OCI-LY1 (cell line): ENCODE measurements around the gene GALNTL6.

Experiments used
- H2AFZ ChIP-seq: fragments of 200-600 bp; sonication (generic), shearing (Covaris generic); 2 replicates; pipeline ENCODE4 v1.6.0; 2014; ENCODE audit warnings: antibody characterized with exemption, mild to moderate bottlenecking, low read length
- H3F3A ChIP-seq: fragments of 200-600 bp; sonication (generic), shearing (Covaris generic); 2 replicates; pipeline ENCODE4 v1.6.0; 2014; ENCODE audit warnings: mild to moderate bottlenecking, antibody characterized with exemption, low read length, moderate library complexity; ENCODE audit not compliant: insufficient read depth
- H3K27ac ChIP-seq: fragments of 200-600 bp; sonication (generic); 2 replicates; pipeline ENCODE4 v1.5.1; 2014; ENCODE audit warnings: low read length, mixed run types, mild to moderate bottlenecking, low read depth; ENCODE audit not compliant: poor library complexity, severe bottlenecking
- H3K27me3 ChIP-seq: fragments of 200-600 bp; sonication (generic); 2 replicates; pipeline ENCODE4 v1.6.0; 2014; ENCODE audit warnings: antibody characterized with exemption, mild to moderate bottlenecking, low read length, moderate library complexity; ENCODE audit not compliant: insufficient read depth
- H3K36me3 ChIP-seq: fragments of 200-600 bp; sonication (generic); 2 replicates; pipeline ENCODE4 v1.6.1; 2014; ENCODE audit warnings: mild to moderate bottlenecking, antibody characterized with exemption, low read length, moderate library complexity, mixed read lengths; ENCODE audit not compliant: insufficient read depth
- H3K4me1 ChIP-seq: fragments of 200-600 bp; sonication (generic); 2 replicates; pipeline ENCODE4 v1.5.1; 2014; ENCODE audit warnings: mild to moderate bottlenecking, low read length, moderate library complexity; ENCODE audit not compliant: insufficient read depth, severe bottlenecking
- H3K4me2 ChIP-seq: fragments of 200-600 bp; sonication (generic), shearing (Covaris generic); 2 replicates; pipeline ENCODE4 v1.6.1; 2014; ENCODE audit warnings: low read length
- H3K4me3 ChIP-seq: fragments of 200-600 bp; sonication (generic); 2 replicates; pipeline ENCODE4 v1.5.1; 2014; ENCODE audit warnings: low read length, low read depth, mild to moderate bottlenecking, mixed read lengths; ENCODE audit not compliant: poor library complexity, severe bottlenecking
- H3K79me2 ChIP-seq: fragments of 200-600 bp; shearing (Covaris generic); 2 replicates; pipeline ENCODE4 v1.6.1; 2016; ENCODE audit warnings: mixed run types, low read length, mixed read lengths; ENCODE audit not compliant: insufficient read depth
- H3K9ac ChIP-seq: fragments of 200-600 bp; sonication (generic), shearing (Covaris generic); 2 replicates; pipeline ENCODE4 v1.6.1; 2014; ENCODE audit warnings: mild to moderate bottlenecking, low read length, mixed read lengths
- H3K9me2 ChIP-seq: fragments of 200-600 bp; sonication (generic), shearing (Covaris generic); 2 replicates; pipeline ENCODE4 v1.6.1; 2014; ENCODE audit warnings: low read depth, mild to moderate bottlenecking, low read length, mixed read lengths
- H3K9me3 ChIP-seq: fragments of 200-600 bp; shearing (Covaris generic); 2 replicates; pipeline ENCODE4 v1.6.1; 2014; ENCODE audit warnings: low read length, mixed read lengths
- H4K20me1 ChIP-seq: fragments of 200-600 bp; sonication (generic), shearing (Covaris generic); 2 replicates; pipeline ENCODE4 v1.6.0; 2016; ENCODE audit warnings: mild to moderate bottlenecking, low read length; ENCODE audit not compliant: insufficient read depth
- EZH2 ChIP-seq: fragments of 200-600 bp; sonication (generic), shearing (Covaris generic); IDR thresholded peaks from 2 replicates; pipeline ENCODE4 v1.8.0; 2017; ENCODE audit warnings: borderline replicate concordance, mixed run types, mild to moderate bottlenecking, antibody characterized with exemption, low read length, moderate library complexity, mixed read lengths
- TF ChIP-seq, protein P1 (sequence below): fragments of 200-600 bp; sonication (generic), shearing (Covaris generic); IDR thresholded peaks from 2 replicates; pipeline ENCODE4 v1.5.1; 2017; ENCODE audit warnings: mild to moderate bottlenecking, antibody characterized with exemption, low read length, moderate library complexity, mixed read lengths

The GALNTL6 gene

DNA sequence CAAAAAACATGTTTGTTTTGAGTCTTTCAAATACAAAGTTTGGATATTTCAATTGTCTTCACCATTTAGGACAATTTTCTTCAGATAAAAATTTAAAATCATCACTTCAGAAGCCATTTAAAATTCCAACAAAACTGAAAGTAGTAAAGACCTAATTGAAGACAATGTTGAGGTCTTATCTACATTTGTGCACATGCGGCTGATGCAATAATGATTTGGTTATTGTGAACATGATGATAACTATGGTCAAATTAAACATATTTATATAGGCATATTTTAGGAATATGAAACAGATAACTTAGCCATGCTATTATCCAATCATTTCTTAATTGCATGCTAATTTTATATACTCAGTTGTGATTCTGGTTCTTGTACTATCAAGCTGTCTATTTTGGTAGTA, 407.5 kb downstream of the GALNTL6 start:
- H3K27me3 ChIP-seq, result no peaks in the 10 kb centered on the region
- no peak overlapping the region for H3K27ac ChIP-seq
- H4K20me1 ChIP-seq, result no peaks in the 10 kb centered on the region
- H3K79me2 ChIP-seq, result no peaks in the 10 kb centered on the region
- H3F3A ChIP-seq, result no peaks in the 10 kb centered on the region
- no peaks in the 10 kb centered on the region for H3K9me3 ChIP-seq
- no peaks in the 10 kb centered on the region for H3K9me2 ChIP-seq
- TF ChIP-seq, protein P1, sequence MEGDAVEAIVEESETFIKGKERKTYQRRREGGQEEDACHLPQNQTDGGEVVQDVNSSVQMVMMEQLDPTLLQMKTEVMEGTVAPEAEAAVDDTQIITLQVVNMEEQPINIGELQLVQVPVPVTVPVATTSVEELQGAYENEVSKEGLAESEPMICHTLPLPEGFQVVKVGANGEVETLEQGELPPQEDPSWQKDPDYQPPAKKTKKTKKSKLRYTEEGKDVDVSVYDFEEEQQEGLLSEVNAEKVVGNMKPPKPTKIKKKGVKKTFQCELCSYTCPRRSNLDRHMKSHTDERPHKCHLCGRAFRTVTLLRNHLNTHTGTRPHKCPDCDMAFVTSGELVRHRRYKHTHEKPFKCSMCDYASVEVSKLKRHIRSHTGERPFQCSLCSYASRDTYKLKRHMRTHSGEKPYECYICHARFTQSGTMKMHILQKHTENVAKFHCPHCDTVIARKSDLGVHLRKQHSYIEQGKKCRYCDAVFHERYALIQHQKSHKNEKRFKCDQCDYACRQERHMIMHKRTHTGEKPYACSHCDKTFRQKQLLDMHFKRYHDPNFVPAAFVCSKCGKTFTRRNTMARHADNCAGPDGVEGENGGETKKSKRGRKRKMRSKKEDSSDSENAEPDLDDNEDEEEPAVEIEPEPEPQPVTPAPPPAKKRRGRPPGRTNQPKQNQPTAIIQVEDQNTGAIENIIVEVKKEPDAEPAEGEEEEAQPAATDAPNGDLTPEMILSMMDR, result no peak
- TF ChIP-seq EZH2, result no peak
- H3K4me2 ChIP-seq, result no peak overlapping the region
- H3K36me3 ChIP-seq, result no peaks in the 10 kb centered on the region
- no peaks in the 10 kb centered on the region for H3K4me1 ChIP-seq
- no peak overlapping the region for H3K4me3 ChIP-seq
- no peak overlapping the region for H3K9ac ChIP-seq
- no peak overlapping the region for H2AFZ ChIP-seq

DNA sequence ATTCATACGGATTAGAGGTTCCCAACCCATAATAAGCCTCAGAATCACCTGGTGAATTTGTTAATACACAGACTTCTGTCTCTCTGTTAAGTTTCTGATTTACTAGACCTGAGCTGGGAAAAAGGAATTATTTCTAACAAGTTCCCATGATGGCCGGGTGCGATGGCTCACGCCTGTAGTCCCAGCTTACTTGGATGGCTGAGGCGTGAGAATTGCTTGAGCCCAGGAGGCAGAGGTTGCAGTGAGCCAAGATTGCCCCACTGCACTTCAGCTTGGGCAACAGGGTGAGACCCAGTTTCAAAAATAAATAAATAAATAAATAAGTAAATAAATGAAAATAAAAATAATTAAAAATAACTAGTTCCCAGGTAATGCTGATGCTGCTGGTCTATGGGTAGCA, 412.3 kb downstream of the GALNTL6 start:
- Histone ChIP-seq H2AFZ (no peak overlapping the region), H4K20me1 (no peaks in the 10 kb centered on the region), H3K27ac (no peak overlapping the region), H3K27me3 (no peaks in the 10 kb centered on the region), H3K79me2 (no peaks in the 10 kb centered on the region), H3K9ac (no peak overlapping the region), H3K9me3 (no peaks in the 10 kb centered on the region), H3F3A (no peaks in the 10 kb centered on the region), H3K4me3 (no peak overlapping the region), H3K4me1 (no peaks in the 10 kb centered on the region), H3K9me2 (no peaks in the 10 kb centered on the region), H3K36me3 (no peaks in the 10 kb centered on the region), H3K4me2 (no peak overlapping the region)
- TF ChIP-seq, protein P1, result no peak
- no peak for TF ChIP-seq EZH2

DNA sequence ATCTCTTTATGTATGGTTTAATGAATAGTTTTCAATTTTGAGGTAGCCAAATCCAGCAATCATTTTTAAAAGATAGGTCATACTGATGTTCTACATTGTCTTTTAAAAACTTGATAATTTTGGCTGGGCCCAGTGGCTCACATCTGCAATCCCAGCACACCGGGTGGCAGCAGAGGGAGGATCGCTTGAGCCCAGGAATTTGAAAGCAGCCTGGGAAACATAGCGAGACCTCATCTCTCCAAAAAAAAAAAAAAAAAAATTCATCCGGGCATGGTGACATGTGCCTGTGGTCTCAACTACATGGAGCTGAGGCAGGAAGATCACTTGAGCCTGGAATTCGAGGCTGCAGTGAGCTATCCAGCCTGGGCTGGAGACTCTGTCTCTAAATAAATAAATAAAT, 419.8 kb downstream of the GALNTL6 start:
- H4K20me1 ChIP-seq, result no peaks in the 10 kb centered on the region
- H3F3A ChIP-seq, result no peaks in the 10 kb centered on the region
- no peak overlapping the region for H2AFZ ChIP-seq
- TF ChIP-seq, protein P1, result no peak
- no peak overlapping the region for H3K27ac ChIP-seq
- H3K4me1 ChIP-seq, result no peaks in the 10 kb centered on the region
- H3K9me2 ChIP-seq, result no peaks in the 10 kb centered on the region
- no peak overlapping the region for H3K9ac ChIP-seq
- H3K79me2 ChIP-seq, result no peaks in the 10 kb centered on the region
- no peak overlapping the region for H3K4me3 ChIP-seq
- H3K27me3 ChIP-seq, result no peaks in the 10 kb centered on the region
- no peaks in the 10 kb centered on the region for H3K9me3 ChIP-seq
- H3K36me3 ChIP-seq, result no peaks in the 10 kb centered on the region
- no peak overlapping the region for H3K4me2 ChIP-seq
